Mucosa of stomach (tissue), 1 donor: ENCODE measurements around the gene FBL.
"Not testable (repeated sequence)": the region's sequence is repeated elsewhere in the genome, so short reads cannot be mapped to it uniquely, and the experiment has no call there.

ENCODE experiments used
- H3K27me3 ChIP-seq: one replicate; pipeline ENCODE4 v1.7.0; 2013; ENCODE audit warnings: mild to moderate bottlenecking, low read length; ENCODE audit not compliant: control insufficient read depth, insufficient read depth
- H3K36me3 ChIP-seq: one replicate; pipeline ENCODE4 v1.7.0; 2013; ENCODE audit warnings: low read length; ENCODE audit not compliant: control insufficient read depth, insufficient read depth
- H3K4me1 ChIP-seq: one replicate; pipeline ENCODE4 v1.7.0; 2013; ENCODE audit warnings: mild to moderate bottlenecking, low read length; ENCODE audit not compliant: control insufficient read depth, insufficient read depth
- H3K4me3 ChIP-seq: one replicate; pipeline ENCODE4 v1.7.0; 2013; ENCODE audit warnings: low read length
- H3K9ac ChIP-seq: one replicate; pipeline ENCODE4 v1.7.0; 2013; ENCODE audit warnings: mild to moderate bottlenecking, low read length, moderate library complexity
- H3K9me3 ChIP-seq: one replicate; pipeline ENCODE4 v1.7.0; 2013; ENCODE audit warnings: mild to moderate bottlenecking, low read length, moderate library complexity; ENCODE audit not compliant: control insufficient read depth
- donor health status: Pancreatic carcinoma.

Gene FBL

DNA sequence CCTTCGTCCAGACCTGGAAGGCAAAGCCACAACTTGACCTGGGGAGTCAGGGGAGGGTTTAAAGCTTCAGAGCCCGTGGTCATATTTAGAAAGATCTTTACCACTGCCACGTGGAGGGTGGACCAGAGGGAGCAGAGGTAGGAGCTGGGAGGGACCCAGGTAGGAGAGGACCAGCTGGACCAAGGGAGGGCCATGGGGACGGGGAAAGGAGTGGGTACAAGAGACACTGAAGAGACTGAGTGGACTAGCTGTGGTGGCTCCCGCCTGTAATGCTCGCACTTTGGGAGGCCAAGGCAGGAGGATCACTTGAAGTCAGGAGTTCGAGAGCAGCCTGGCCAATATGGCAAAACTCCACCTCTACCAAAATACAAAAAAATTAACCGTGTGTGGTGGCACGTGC, 38.5 kb upstream of the FBL start:
- not testable (repeated sequence) for H3K4me1 ChIP-seq, H3K9me3 ChIP-seq, H3K36me3 ChIP-seq, H3K9ac ChIP-seq, H3K27me3 ChIP-seq, H3K4me3 ChIP-seq

DNA sequence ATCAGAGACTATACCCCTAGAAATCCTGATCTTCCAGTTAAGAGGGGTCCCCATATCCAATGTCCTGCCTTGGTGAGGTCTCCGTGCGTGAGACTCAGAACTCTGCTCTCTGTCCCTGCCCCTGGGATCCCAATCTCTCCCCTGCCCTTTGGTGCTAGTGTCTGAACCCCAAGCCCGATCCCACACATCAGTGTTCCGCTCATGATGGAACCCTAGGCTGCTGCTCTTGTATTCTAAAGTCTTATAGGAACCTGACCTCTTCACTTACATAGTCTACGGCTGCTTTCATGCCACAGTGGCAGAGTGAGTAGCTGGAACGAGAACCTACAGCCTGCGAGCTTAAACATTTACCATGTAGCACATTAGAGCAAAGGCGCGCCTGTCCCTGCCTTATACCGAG, 36.5 kb upstream of the FBL start:
- not testable (repeated sequence) for H3K36me3 ChIP-seq, H3K9me3 ChIP-seq, H3K4me1 ChIP-seq, H3K4me3 ChIP-seq, H3K27me3 ChIP-seq, H3K9ac ChIP-seq

DNA sequence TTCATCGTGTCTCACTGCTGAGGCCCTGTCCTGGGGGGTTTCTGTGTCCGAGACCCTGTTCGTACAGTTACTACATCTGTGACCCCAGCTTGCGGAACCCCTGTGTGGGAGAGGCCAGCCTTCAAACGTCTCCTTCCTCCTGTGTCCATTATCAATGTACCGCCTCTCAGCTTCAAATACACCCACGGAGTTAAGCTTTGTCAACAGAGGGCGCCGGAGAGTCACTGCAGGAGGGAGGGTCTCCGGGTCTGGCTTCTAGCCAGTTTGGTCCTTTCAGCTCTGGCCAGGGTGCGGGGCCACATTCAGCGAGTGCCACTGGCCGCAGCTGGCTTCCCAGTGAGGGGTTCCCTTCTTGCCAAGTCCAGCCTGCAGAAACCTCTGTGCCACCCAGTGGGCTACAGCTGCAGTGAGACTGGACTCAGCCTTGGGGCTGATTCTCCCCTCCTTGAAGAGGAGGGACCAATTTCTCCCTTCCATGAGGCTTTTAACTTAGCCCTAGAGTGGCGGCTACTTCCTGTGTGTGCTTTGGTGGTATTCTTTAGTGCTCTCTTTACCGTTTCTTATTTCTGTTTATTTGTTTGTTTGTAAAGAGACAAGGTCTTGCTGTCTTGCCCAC, 35.4 kb upstream of the FBL start:
- not testable (repeated sequence) for H3K27me3 ChIP-seq, H3K9ac ChIP-seq, H3K4me1 ChIP-seq, H3K9me3 ChIP-seq, H3K36me3 ChIP-seq, H3K4me3 ChIP-seq

DNA sequence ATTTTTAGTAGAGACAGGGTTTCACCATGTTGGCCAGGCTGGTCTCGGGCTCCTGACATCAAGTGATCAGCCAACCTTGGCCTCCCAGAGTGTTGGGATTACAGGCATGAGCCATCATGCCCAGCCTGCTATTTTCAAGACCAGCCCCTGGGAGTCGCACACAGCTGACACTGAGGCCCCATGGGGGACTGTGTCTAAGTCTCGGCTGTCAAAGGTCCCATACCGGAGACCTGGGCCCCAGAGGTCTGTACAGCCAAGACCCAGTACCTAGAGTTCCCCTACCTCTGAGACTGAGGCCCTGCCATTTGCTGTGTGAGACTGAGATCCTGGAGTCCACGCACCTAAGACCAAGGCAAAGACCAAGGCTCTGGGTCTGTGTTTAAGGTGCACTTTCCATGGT, 34.1 kb upstream of the FBL start:
- H3K36me3 ChIP-seq, H3K9ac ChIP-seq, H3K4me3 ChIP-seq, H3K4me1 ChIP-seq, H3K27me3 ChIP-seq, H3K9me3 ChIP-seq: not testable (repeated sequence)

DNA sequence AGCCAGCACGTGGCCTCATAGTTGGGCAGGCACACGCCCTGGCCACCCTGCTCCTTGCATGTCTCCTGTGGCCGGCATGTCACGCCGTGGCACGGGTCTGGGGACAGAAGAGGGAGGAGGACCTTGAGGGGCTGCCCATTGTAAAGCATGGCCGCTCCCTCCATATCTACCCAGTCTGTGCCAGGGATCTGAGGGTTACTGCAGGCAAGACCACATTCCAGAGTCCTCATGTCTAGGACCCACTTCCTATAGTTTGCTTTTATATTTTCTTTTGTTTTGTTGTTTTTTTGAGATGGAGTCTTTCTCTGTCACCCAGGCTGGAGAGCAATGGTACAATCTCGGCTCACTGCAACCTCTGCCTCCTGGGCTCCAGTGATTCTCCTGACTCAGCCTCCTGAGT, 33.6 kb upstream of the FBL start:
- not testable (repeated sequence) for H3K9ac ChIP-seq, H3K4me3 ChIP-seq, H3K27me3 ChIP-seq, H3K9me3 ChIP-seq, H3K4me1 ChIP-seq, H3K36me3 ChIP-seq

DNA sequence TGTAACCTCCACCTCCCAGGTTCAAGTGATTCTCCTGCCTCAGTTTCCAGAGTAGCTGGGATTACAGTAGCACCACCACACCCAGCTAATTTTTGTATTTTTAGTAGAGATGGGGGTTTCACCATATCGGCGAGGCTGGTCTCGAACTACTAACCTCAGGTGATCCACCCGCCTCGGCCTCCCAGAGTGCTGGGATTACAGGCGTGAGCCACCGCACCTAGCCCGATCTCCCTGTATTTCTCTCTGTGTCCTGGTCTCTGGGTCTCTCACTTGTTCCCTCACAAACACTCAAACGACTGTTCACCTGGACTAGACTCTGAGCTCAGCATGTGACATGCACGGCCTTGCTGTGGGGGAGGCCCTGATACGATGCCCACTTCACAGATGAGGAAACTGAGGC, 32.7 kb upstream of the FBL start:
- not testable (repeated sequence) for H3K4me3 ChIP-seq, H3K9me3 ChIP-seq, H3K36me3 ChIP-seq, H3K9ac ChIP-seq, H3K27me3 ChIP-seq, H3K4me1 ChIP-seq

DNA sequence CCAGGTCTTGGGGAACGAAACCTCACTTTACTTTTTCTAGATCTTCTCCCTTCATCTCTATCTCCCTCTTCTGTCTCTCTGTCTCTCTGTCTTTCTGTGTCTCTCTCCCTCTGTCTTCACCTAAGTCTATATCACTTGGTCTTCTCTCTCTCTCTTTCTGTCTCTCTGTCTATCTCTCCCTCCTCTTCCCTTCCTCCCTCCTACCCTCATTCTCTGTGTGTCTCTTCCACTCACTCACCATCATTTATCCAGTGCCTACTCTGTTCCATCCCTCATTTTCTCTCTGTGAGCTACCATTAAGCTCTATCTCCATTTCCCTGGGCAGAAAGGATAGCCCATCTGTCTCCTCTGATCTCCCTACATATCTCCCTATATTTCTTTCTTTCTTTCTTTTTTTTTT, 32.2 kb upstream of the FBL start:
- Histone ChIP-seq H3K9me3 (no peaks in the 10 kb centered on the region), H3K9ac (no peak overlapping the region), H3K4me3 (no peak overlapping the region), H3K27me3 (peaks cover 4% of the 10 kb centered on the region), H3K36me3 (no peaks in the 10 kb centered on the region), H3K4me1 (no peaks in the 10 kb centered on the region)

DNA sequence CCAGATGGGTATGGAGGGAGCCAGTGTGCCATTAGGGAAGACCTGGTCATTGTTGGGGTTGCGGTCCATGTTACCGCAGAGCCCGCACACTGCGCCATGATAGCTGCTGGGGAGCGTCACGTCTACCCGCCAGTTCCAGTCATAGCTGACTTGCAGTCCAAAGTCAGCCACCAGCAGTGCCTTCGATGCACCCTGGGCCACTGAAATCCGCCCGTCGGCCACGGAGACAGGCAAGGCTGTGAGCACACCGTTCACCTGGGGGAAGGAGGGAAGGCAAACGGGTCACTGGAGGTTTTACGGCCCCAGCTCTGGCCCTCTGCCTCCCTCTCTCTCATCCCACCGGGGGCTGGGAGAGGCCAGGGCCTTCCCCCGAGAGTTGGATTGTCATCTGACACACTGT, 31.8 kb upstream of the FBL start:
- not testable (repeated sequence) for H3K4me3 ChIP-seq, H3K4me1 ChIP-seq, H3K27me3 ChIP-seq, H3K9ac ChIP-seq, H3K9me3 ChIP-seq, H3K36me3 ChIP-seq

DNA sequence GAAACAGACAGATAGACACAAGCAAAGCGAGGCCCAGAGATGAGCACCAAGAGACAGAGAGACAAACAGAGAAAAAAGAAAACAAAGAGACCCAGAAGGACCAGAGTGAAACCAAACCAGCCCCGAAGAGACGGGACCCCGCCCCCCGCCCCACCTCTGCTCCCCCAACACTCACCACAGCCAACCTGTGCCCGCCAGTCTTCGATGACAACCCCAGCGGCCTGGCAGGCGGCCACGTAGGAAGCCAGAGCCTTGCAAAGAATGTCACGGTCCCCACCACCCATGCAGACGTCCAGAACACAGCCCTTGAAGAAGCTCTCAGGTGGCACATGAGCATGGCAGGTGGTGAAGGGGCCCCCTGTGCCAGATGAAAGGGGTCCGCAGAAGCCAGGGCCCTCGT, 31.3 kb upstream of the FBL start:
- H3K4me3 ChIP-seq, H3K4me1 ChIP-seq, H3K9ac ChIP-seq, H3K9me3 ChIP-seq, H3K27me3 ChIP-seq, H3K36me3 ChIP-seq: not testable (repeated sequence)

DNA sequence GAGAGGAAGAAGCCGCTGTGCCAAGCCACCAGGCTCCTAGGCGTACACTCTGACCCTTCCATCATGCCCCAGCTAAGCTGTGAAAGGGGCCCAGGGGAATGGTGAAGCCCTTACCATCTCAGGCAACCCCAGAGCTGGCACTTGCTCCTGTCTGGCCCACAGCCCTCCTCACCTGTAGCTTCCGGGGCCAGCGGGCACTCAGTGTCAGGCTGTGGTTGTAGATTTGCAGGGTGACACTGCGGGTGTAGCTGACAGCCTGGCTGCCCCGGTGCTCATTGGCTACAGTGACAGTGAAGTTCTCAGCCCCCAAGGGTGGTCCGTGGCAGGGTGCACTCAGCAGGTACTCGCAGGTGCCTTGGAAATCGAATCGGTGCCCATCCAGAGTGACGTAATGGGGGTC, 30.3 kb upstream of the FBL start:
- not testable (repeated sequence) for H3K27me3 ChIP-seq, H3K9me3 ChIP-seq, H3K9ac ChIP-seq, H3K36me3 ChIP-seq, H3K4me3 ChIP-seq, H3K4me1 ChIP-seq

DNA sequence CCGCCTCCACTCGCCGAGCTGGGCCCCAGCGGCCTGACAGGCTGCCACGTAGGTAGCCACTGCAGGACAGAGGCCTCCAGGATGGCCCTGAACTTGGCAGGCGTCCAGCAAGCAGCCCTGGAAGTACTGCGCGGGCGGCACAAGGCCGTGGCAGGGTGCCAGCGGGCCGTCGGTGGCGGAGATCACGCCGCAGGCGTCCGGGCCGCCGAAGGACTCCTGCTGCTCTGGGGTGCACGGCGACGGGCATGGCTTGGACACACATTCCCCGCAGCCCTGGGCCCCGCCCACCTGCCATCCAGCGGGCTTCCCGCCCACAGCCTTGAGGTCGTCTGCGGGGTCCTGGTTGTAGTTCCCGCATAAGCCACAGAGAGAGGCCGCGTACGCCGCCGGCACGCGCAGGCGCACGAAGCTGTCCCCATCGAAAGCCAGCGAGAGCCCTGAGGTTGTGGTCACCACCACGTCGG, 29.3 kb upstream of the FBL start:
- H3K9ac ChIP-seq, H3K4me3 ChIP-seq, H3K4me1 ChIP-seq, H3K27me3 ChIP-seq, H3K36me3 ChIP-seq, H3K9me3 ChIP-seq: not testable (repeated sequence)

DNA sequence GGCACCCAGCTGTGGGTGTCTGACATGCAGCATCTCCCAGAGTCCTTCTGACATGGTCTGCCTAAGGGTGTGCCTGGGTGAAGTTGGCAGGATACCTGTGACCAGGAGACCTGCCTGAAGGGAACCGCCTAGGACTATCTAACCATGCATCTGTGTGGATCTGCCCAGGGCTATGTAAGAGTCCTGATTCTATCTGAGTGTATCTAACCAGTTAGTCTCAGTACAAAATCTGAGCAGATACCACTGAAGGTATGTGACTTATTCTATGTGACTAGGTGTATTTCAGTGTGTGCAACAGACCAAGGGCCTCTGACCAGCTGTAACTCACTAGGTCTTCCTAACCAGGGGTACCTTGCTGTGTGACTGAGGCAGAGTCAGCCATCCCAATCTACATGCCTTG, 28.2 kb upstream of the FBL start:
- peaks cover 4% of the 10 kb centered on the region for H3K27me3 ChIP-seq
- no peaks in the 10 kb centered on the region for H3K9me3 ChIP-seq
- no peaks in the 10 kb centered on the region for H3K4me1 ChIP-seq
- H3K4me3 ChIP-seq, result no peak overlapping the region
- peaks cover 6% of the 10 kb centered on the region for H3K36me3 ChIP-seq
- H3K9ac ChIP-seq, result no peak overlapping the region

DNA sequence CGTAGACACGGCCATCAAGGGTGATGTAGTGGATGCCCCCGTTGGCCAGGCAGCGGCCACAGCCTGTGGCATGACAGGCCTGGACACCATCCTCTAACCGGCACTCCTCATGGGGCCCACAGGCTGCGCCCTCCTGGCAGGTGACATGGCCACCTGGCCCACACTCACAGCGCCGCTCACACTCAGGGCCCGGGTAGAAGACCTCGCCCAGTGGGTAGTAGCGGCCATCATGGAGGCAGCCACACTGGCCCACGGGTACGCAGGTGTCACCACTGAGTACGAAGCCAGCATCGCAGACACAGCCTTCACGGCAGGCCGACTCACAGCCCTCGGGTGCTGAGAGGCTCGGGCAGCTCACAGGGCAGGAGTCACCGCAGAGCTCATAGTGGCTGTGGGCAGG, 27.2 kb upstream of the FBL start:
- Histone ChIP-seq H3K4me3 (no peak overlapping the region), H3K27me3 (peaks cover 4% of the 10 kb centered on the region), H3K36me3 (peaks cover 6% of the 10 kb centered on the region), H3K4me1 (no peaks in the 10 kb centered on the region), H3K9ac (no peak overlapping the region), H3K9me3 (no peaks in the 10 kb centered on the region)
